ENCODE data around the gene GIPC3. TPM values are rescaled to one million over a fixed set of nuclear protein-coding genes. Genes with fewer than 3 reads are reported as not detected.

Gene GIPC3
- total and polyA plus RNA-seq, 5 donors from 2014 or later, result 0.10 to 0.52 TPM; not detected in 3

GRCh38 chr19:3570606-3571011 lies 14.7 kb upstream of the GIPC3 start:
- Mint-ChIP-seq H3K27me3 (no peaks in the 10 kb centered on the region), H3K36me3 (peaks cover 7% of the 10 kb centered on the region), H3K27ac (no peak overlapping the region), H3K4me3 (peak overlapping the region in 1 of 4 donors; percentile 78), H3K9me3 (no peaks in the 10 kb centered on the region), H3K4me1 (peaks cover 0 to 22% (median 8%) of the 10 kb centered on the region in 4 donors)
- H3K27me3 ChIP-seq (ENCODE audit: control insufficient read depth, insufficient read depth, low read length), result no peaks in the 10 kb centered on the region
- ATAC-seq (ENCODE audit: low read depth in 2 of 2), result no peak
- H3K27ac ChIP-seq (ENCODE audit: insufficient read depth, low read length, poor library complexity, severe bottlenecking), result no peak overlapping the region
- no peaks in the 10 kb centered on the region for H3K36me3 ChIP-seq (ENCODE audit: control insufficient read depth, insufficient read depth, low read length)
- no peak overlapping the region for H3K4me3 ChIP-seq (ENCODE audit: low read depth, low read length)
- H3K9me3 ChIP-seq (ENCODE audit: control insufficient read depth in 2 of 2, low read length in 2 of 2), result no peaks in the 10 kb centered on the region
- DNase-seq, result no peak
- peaks cover 19% of the 10 kb centered on the region for H3K4me1 ChIP-seq (ENCODE audit: control insufficient read depth, insufficient read depth, low read length, poor library complexity, severe bottlenecking)

DNA sequence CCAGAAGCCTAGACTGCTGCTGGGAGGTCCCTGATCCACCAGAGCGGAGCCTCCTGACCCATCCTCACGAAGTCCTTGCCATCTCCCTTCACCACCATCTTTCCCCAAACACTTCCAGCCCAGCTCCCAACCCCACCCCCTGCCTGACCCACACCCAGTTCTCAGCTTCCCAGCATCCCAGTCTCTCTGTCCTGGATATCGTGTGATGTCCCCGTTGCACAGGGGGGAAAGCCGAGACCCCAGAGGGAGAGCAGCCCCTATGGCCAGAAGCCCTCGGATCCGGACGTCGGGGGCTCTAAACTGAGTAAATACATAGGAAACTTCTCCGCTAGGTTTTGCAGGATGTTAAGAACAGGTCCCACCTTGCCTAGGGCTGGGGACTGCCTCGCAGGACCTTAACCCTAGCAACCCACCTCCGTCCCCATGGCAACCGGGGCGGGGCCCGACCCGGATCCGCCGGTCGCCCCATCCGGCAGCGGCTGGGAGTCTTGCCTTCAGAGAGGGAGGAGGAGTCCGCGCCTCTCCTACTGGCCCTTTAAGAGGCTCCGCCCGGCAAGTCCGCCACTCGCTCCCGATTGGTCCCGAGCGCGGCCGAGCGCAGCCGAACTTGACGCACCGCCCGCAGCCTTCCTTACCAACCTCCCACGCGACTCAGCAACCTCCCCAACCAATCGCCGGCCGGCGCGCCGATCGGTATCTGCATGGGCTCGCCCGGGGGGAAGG lies 13.0 kb upstream of the GIPC3 start:
- Mint-ChIP-seq H3K27ac (peak overlapping the region; percentile 54 to 90 (median 60)), H3K4me1 (peaks cover 0 to 22% (median 8%) of the 10 kb centered on the region in 4 donors), H3K36me3 (peaks cover 7% of the 10 kb centered on the region), H3K27me3 (no peaks in the 10 kb centered on the region), H3K4me3 (peak overlapping the region; percentile 77 to 87 (median 82)), H3K9me3 (no peaks in the 10 kb centered on the region)
- ATAC-seq (ENCODE audit: low read depth in 2 of 2) (peak; percentile 96 to 98), DNase-seq (peak; percentile 99 to 100 (median 100))
- H3K4me3 ChIP-seq (ENCODE audit: low read depth, low read length), result peak overlapping the region; percentile 70
- H3K4me1 ChIP-seq (ENCODE audit: control insufficient read depth, insufficient read depth, low read length, poor library complexity, severe bottlenecking), result peaks cover 19% of the 10 kb centered on the region
- no peaks in the 10 kb centered on the region for H3K9me3 ChIP-seq (ENCODE audit: control insufficient read depth in 2 of 2, low read length in 2 of 2)
- H3K36me3 ChIP-seq (ENCODE audit: control insufficient read depth, insufficient read depth, low read length), result no peaks in the 10 kb centered on the region
- H3K27ac ChIP-seq (ENCODE audit: insufficient read depth, low read length, poor library complexity, severe bottlenecking), result peak overlapping the region; percentile 61
- no peaks in the 10 kb centered on the region for H3K27me3 ChIP-seq (ENCODE audit: control insufficient read depth, insufficient read depth, low read length)

- H3K4me3 Mint-ChIP-seq, result peak within 1 kb of the TSS; percentile 86 to 90 (median 87)
- H3K27ac Mint-ChIP-seq, result peak within 1 kb of the TSS; percentile 67 to 90 (median 75)
- Histone ChIP-seq H3K4me1 (ENCODE audit: control insufficient read depth, insufficient read depth, low read length, poor library complexity, severe bottlenecking) (peaks cover 19% of the 10 kb centered on the region), H3K27ac (ENCODE audit: insufficient read depth, low read length, poor library complexity, severe bottlenecking) (peak within 1 kb of the TSS; percentile 67), H3K27me3 (ENCODE audit: control insufficient read depth, insufficient read depth, low read length) (no peaks in the 10 kb centered on the region), H3K9me3 (ENCODE audit: control insufficient read depth in 2 of 2, low read length in 2 of 2) (no peaks in the 10 kb centered on the region), H3K4me3 (ENCODE audit: low read depth, low read length) (peak within 1 kb of the TSS; percentile 70), H3K36me3 (ENCODE audit: control insufficient read depth, insufficient read depth, low read length) (no peaks in the 10 kb centered on the region)
- no peak for DNase-seq
- no peaks in the 10 kb centered on the region for H3K9me3 Mint-ChIP-seq
- H3K36me3 Mint-ChIP-seq, result peaks cover 7% of the 10 kb centered on the region
- H3K4me1 Mint-ChIP-seq, result peaks cover 0 to 22% (median 8%) of the 10 kb centered on the region in 4 donors
- ATAC-seq (ENCODE audit: low read depth in 2 of 2), result no peak
- no peaks in the 10 kb centered on the region for H3K27me3 Mint-ChIP-seq
Measured at GRCh38 chr19:3572855-3573161, 12.5 kb upstream of the GIPC3 start, which contains the start of gene HMG20B. Gene HMG20B, plus strand, starts transcription at chr19:3572944. Its CDS starts 366 bp downstream, at chr19:3573310.

DNA sequence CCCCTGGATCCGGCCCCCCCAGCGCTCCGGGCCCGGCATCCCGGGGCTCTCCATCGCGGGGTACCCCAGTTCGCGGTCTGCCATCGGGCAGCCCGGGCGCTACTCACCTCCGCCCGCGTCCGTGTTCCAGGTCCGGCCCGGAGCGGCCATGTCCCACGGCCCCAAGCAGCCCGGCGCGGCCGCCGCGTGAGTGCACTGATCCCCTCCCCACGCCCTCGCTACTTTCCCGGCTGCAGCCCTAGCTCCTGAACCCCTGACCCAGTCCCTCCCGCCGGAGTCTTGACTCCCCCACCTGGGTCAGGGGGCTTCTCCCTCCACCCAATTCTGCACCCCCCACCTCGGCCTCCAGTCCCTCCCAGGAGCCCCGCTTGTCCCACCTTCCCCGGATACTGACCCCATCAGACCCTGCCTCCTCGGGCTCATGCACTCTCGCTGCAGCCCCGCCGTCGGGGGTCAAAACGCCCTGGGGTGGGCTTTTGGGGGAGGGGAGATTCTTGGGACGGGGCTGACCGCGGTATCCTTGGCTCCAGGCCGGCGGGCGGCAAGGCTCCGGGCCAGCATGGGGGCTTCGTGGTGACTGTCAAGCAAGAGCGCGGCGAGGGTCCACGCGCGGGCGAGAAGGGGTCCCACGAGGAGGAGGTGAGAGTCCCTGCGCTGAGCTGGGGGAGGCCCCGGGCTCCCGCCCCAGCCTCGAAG lies 12.0 kb upstream of the GIPC3 start:
- Histone ChIP-seq H3K9me3 (ENCODE audit: control insufficient read depth in 2 of 2, low read length in 2 of 2) (no peaks in the 10 kb centered on the region), H3K4me3 (ENCODE audit: low read depth, low read length) (no peak overlapping the region), H3K36me3 (ENCODE audit: control insufficient read depth, insufficient read depth, low read length) (no peaks in the 10 kb centered on the region), H3K27me3 (ENCODE audit: control insufficient read depth, insufficient read depth, low read length) (no peaks in the 10 kb centered on the region), H3K27ac (ENCODE audit: insufficient read depth, low read length, poor library complexity, severe bottlenecking) (peak overlapping the region; percentile 67), H3K4me1 (ENCODE audit: control insufficient read depth, insufficient read depth, low read length, poor library complexity, severe bottlenecking) (peaks cover 19% of the 10 kb centered on the region)
- no peaks in the 10 kb centered on the region for H3K9me3 Mint-ChIP-seq
- peak overlapping the region; percentile 71 to 90 (median 84) for H3K4me3 Mint-ChIP-seq
- peaks cover 7% of the 10 kb centered on the region for H3K36me3 Mint-ChIP-seq
- peak overlapping the region in 1 of 3 donors; percentile 75 for H3K27ac Mint-ChIP-seq
- H3K4me1 Mint-ChIP-seq, result peaks cover 0 to 22% (median 8%) of the 10 kb centered on the region in 4 donors
- ATAC-seq (ENCODE audit: low read depth in 2 of 2) (no peak), DNase-seq (no peak)
- no peaks in the 10 kb centered on the region for H3K27me3 Mint-ChIP-seq

GRCh38 chr19:3573858-3574637 lies 11.2 kb upstream of the GIPC3 start:
- Mint-ChIP-seq H3K27ac (peak overlapping the region in 2 of 3 donors; percentile 67 to 75), H3K9me3 (no peaks in the 10 kb centered on the region), H3K4me1 (peaks cover 0 to 22% (median 8%) of the 10 kb centered on the region in 4 donors), H3K36me3 (peaks cover 7% of the 10 kb centered on the region), H3K4me3 (peak overlapping the region; percentile 71 to 90 (median 84)), H3K27me3 (no peaks in the 10 kb centered on the region)
- Histone ChIP-seq H3K4me3 (ENCODE audit: low read depth, low read length) (no peak overlapping the region), H3K36me3 (ENCODE audit: control insufficient read depth, insufficient read depth, low read length) (no peaks in the 10 kb centered on the region), H3K4me1 (ENCODE audit: control insufficient read depth, insufficient read depth, low read length, poor library complexity, severe bottlenecking) (peaks cover 19% of the 10 kb centered on the region), H3K27ac (ENCODE audit: insufficient read depth, low read length, poor library complexity, severe bottlenecking) (peak overlapping the region; percentile 23), H3K27me3 (ENCODE audit: control insufficient read depth, insufficient read depth, low read length) (no peaks in the 10 kb centered on the region), H3K9me3 (ENCODE audit: control insufficient read depth in 2 of 2, low read length in 2 of 2) (no peaks in the 10 kb centered on the region)
- peak; percentile 66 to 90 (median 76) for DNase-seq
- peak in 1 of 2 donors; percentile 3 for ATAC-seq (ENCODE audit: low read depth in 2 of 2)

- peaks cover 7% of the 10 kb centered on the region for H3K36me3 Mint-ChIP-seq
- no peak for ATAC-seq (ENCODE audit: low read depth in 2 of 2)
- peak overlapping the region in 1 of 3 donors; percentile 59 for H3K27ac Mint-ChIP-seq
Measured at GRCh38 chr19:3575260-3575741, 10.0 kb upstream of the GIPC3 start.

DNA sequence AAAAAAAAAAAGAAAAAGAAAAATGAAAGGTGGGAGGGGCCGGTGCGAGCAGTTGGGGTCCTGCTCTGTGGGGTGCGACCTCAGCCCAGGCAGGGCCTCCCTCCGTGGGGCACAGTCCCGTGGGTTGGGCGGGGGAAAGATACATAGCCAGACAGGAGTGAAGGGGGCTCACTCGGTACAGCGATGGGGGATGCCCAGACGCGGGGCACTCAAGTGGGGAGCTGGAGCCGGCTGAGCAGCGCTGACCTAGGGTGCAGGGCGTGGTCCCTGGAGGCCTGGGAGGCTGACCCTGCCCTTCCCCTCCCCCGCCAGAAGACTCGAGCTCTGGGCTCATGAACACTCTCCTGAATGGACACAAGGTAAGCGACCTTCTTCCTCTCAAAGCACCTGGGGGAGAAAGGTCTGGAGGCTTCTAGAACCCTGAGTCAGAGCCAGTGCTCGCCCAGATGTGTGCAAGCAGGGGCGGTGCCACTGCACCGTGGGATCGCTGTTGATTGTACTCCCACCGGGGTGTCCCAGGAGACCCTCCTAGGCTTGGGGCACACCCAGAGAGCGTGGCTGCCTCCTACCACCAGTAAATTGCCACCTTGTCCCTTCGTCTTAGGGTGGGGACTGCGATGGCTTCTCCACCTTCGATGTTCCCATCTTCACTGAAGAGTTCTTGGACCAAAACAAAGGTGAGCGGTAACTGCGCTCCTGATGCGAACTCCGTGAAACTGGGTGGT lies 9.2 kb upstream of the GIPC3 start:
- H3K9me3 Mint-ChIP-seq, result no peaks in the 10 kb centered on the region

More at GRCh38 chr19:3575260-3575741, 10.0 kb upstream of the GIPC3 start:
- peaks cover 0 to 22% (median 8%) of the 10 kb centered on the region in 4 donors for H3K4me1 Mint-ChIP-seq
- no peaks in the 10 kb centered on the region for H3K27me3 Mint-ChIP-seq
- Histone ChIP-seq H3K4me1 (ENCODE audit: control insufficient read depth, insufficient read depth, low read length, poor library complexity, severe bottlenecking) (peaks cover 19% of the 10 kb centered on the region), H3K36me3 (ENCODE audit: control insufficient read depth, insufficient read depth, low read length) (no peaks in the 10 kb centered on the region), H3K4me3 (ENCODE audit: low read depth, low read length) (no peak overlapping the region), H3K9me3 (ENCODE audit: control insufficient read depth in 2 of 2, low read length in 2 of 2) (no peaks in the 10 kb centered on the region), H3K27ac (ENCODE audit: insufficient read depth, low read length, poor library complexity, severe bottlenecking) (no peak overlapping the region), H3K27me3 (ENCODE audit: control insufficient read depth, insufficient read depth, low read length) (no peaks in the 10 kb centered on the region)
- no peaks in the 10 kb centered on the region for H3K9me3 Mint-ChIP-seq
- peak overlapping the region; percentile 59 to 84 (median 66) for H3K4me3 Mint-ChIP-seq
- DNase-seq, result peak in 1 of 3 donors; percentile 29

More for the DNA sequence above, 9.2 kb upstream of the GIPC3 start:
- H3K4me1 Mint-ChIP-seq, result peaks cover 0 to 22% (median 8%) of the 10 kb centered on the region in 4 donors
- no peaks in the 10 kb centered on the region for H3K27me3 Mint-ChIP-seq
- no peaks in the 10 kb centered on the region for H3K27me3 ChIP-seq (ENCODE audit: control insufficient read depth, insufficient read depth, low read length)
- H3K4me1 ChIP-seq (ENCODE audit: control insufficient read depth, insufficient read depth, low read length, poor library complexity, severe bottlenecking), result peaks cover 19% of the 10 kb centered on the region
- H3K4me3 Mint-ChIP-seq, result no peak overlapping the region
- H3K27ac Mint-ChIP-seq, result no peak overlapping the region
- no peak for DNase-seq
- no peak overlapping the region for H3K4me3 ChIP-seq (ENCODE audit: low read depth, low read length)
- H3K9me3 ChIP-seq (ENCODE audit: control insufficient read depth in 2 of 2, low read length in 2 of 2), result no peaks in the 10 kb centered on the region
- peaks cover 7% of the 10 kb centered on the region for H3K36me3 Mint-ChIP-seq
- H3K27ac ChIP-seq (ENCODE audit: insufficient read depth, low read length, poor library complexity, severe bottlenecking), result no peak overlapping the region
- no peak for ATAC-seq (ENCODE audit: low read depth in 2 of 2)
- no peaks in the 10 kb centered on the region for H3K36me3 ChIP-seq (ENCODE audit: control insufficient read depth, insufficient read depth, low read length)
